OCI-LY3 (cell line): ENCODE results near the gene TRIM31.

Experiments used
- EZH2phosphoT487 ChIP-seq: fragments of 200-600 bp; shearing (Covaris generic); IDR thresholded peaks from 2 replicates; pipeline ENCODE4 v1.6.1; 2018; ENCODE audit warnings: antibody characterized with exemption, mixed run types, low read depth
- TF ChIP-seq, protein P1 (sequence below): fragments of 200-600, 300-600 bp; sonication (generic); IDR thresholded peaks from 2 replicates; pipeline ENCODE4 v1.5.1; 2014; ENCODE audit warnings: antibody characterized with exemption, low read length, low read depth

DNA sequence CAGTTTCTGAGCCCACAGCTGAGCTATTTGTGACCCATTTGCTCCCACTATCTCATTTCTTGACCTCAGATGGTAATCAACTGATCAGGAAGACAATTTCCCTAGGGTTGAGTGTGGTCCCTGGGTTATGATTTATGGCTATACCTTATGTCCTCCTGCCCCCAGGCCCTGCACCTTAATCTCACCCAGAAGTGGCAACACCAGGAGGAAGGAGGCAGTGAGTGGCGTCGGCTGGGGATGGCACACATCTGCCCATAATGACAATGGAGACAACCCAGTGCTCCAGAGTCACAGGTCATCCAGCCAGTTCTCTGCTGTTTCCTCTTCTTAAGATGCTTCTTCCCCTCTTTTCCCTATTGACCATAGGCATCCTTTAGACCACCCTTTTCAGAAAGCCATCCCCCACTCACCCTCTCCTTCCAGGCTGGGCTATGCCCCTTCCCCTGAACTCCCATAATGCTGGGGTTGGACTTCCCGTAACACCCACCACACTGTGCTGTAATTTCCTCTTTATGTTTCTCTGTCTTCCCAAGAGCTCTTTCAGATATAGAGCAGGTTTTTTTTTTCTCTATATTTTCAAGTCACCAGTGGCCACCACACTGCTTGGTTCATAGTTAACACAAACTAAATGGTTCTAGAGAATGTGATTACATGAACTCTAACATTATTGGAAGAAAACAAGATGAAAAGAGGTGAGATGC lies 40.2 kb upstream of the TRIM31 start:
- TF ChIP-seq, protein P1, sequence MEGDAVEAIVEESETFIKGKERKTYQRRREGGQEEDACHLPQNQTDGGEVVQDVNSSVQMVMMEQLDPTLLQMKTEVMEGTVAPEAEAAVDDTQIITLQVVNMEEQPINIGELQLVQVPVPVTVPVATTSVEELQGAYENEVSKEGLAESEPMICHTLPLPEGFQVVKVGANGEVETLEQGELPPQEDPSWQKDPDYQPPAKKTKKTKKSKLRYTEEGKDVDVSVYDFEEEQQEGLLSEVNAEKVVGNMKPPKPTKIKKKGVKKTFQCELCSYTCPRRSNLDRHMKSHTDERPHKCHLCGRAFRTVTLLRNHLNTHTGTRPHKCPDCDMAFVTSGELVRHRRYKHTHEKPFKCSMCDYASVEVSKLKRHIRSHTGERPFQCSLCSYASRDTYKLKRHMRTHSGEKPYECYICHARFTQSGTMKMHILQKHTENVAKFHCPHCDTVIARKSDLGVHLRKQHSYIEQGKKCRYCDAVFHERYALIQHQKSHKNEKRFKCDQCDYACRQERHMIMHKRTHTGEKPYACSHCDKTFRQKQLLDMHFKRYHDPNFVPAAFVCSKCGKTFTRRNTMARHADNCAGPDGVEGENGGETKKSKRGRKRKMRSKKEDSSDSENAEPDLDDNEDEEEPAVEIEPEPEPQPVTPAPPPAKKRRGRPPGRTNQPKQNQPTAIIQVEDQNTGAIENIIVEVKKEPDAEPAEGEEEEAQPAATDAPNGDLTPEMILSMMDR = no peak
- TF ChIP-seq EZH2phosphoT487 = no peak
